HepG2 (cell line): ENCODE results near the gene STK39. TPM values are rescaled to one million over a fixed set of nuclear protein-coding genes. Genes with fewer than 3 reads are reported as not detected.

Experiments
- AFF4 ChIP-seq: sonication (generic); formaldehyde crosslinking; IDR thresholded peaks from 2 replicates; pipeline ENCODE4 v1.4.0; 2020; ENCODE audit warnings: missing genetic modification reagents
- ATM ChIP-seq: fragments of 450-650 bp; IDR thresholded peaks from 2 replicates; pipeline ENCODE4 v1.7.1; 2017; ENCODE audit warnings: mild to moderate bottlenecking, borderline replicate concordance
- DMAP1 ChIP-seq: IDR thresholded peaks from 2 replicates; pipeline ENCODE4 v1.6.1; 2016
- HDAC1 ChIP-seq: sonication (generic); formaldehyde crosslinking; IDR thresholded peaks from 2 replicates; pipeline ENCODE4 v1.5.1; 2020; ENCODE audit warnings: mild to moderate bottlenecking, missing genetic modification reagents
- KAT8 ChIP-seq: IDR thresholded peaks from 2 replicates; pipeline ENCODE4 v1.6.1; 2016; ENCODE audit warnings: missing genetic modification reagents, missing compliant biosample characterization
- MATR3 ChIP-seq: sonication (generic); formaldehyde crosslinking; IDR thresholded peaks from 2 replicates; pipeline ENCODE4 v1.4.0; 2020; ENCODE audit warnings: missing genetic modification reagents
- RERE ChIP-seq: IDR thresholded peaks from 2 replicates; pipeline ENCODE4 v1.6.1; 2016; ENCODE audit warnings: low read depth, missing genetic modification reagents, missing compliant biosample characterization
- ZNF574 ChIP-seq: sonication (generic); formaldehyde crosslinking; IDR thresholded peaks from 2 replicates; pipeline ENCODE4 v1.4.0; 2020; ENCODE audit warnings: missing genetic modification reagents
- ZNF644 ChIP-seq: IDR thresholded peaks from 2 replicates; pipeline ENCODE4 v1.6.1; 2016; ENCODE audit warnings: low read depth
- ZNF749 ChIP-seq: sonication (generic); formaldehyde crosslinking; IDR thresholded peaks from 2 replicates; pipeline ENCODE4 v1.8.0; 2022; ENCODE audit warnings: mild to moderate bottlenecking, missing genetic modification reagents, moderate library complexity, borderline replicate concordance
- polyA plus RNA-seq, 8 experiments: library from polyadenylated mRNA; depleted of rRNA in 3 of 8; stranded (reverse) in 7 of 8; unstranded in 1 of 8; fragments of >200 nt; fragmentation: Illumina TruSeq in 4 of 8; extraction: Trizol in 4 of 8; gene quantifications; 2 replicates each; pipeline versions ENCODE4 v1.2.1 to v1.2.3, GENCODE V29; 2011 to 2016; ENCODE audit warnings: low read depth in 4 of 8, missing spikeins in 1 of 8, mixed read lengths in 1 of 8; ENCODE audit not compliant: insufficient read depth in 1 of 8
- total RNA-seq, 5 experiments: library from RNA; depleted of rRNA; stranded (reverse); fragments of >200 nt; fragmentation: Illumina TruSeq; extraction: Trizol; gene quantifications; 2 replicates each; pipeline ENCODE4 v1.2.3, GENCODE V29; 2016; ENCODE audit warnings: low read depth in 1 of 5
- TF ChIP-seq, protein P1 (sequence below): sonication (generic); formaldehyde crosslinking; IDR thresholded peaks from 2 replicates; pipeline ENCODE4 v1.5.0; 2020; ENCODE audit warnings: missing genetic modification reagents
- TF ChIP-seq, protein P2 (sequence below): sonication (generic); formaldehyde crosslinking; IDR thresholded peaks from 2 replicates; pipeline ENCODE4 v1.4.0; 2020; ENCODE audit warnings: missing genetic modification reagents

Gene STK39
- total and polyA plus RNA-seq, 2 of the 13 experiments (the other 11 are each of a cell fraction or from before 2014, with no cell fraction given), result 27.3 to 38.4 TPM

DNA sequence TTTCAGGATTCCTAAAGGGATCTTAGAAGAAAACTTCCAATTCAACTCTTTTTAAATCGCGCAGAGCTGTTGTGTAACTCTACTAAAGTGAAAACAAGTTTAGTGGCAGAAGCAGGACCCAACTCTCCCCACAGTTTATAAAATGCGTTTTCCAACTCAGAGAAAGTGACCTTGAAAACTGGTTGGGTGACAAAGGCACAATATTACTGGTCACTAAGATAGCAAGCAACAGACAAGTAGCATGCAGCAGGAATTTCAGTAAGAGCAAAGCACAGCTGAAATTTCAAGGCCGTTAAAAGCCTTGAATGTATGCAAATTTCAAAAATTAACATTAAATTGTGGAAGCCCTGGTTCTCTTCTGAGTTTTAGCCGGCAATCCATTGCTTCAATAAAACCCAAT lies 66.9 kb downstream of the STK39 start (continued):
- 0 out of 2 replicates have a peak, but pooled peaks have one; percentile 27 for TF ChIP-seq AFF4 (CRISPR knock-in tag)
- 0 out of 2 replicates have a peak, but pooled peaks have one; percentile 9 for TF ChIP-seq ZNF749
- TF ChIP-seq HDAC1 (CRISPR knock-in tag), result peak; percentile 55; the same call in 1 of the 2 replicates
- TF ChIP-seq KAT8 (CRISPR knock-in tag), result 0 out of 2 replicates have a peak, but pooled peaks have one; percentile 57
- peak; percentile 12; the same call in 1 of the 2 replicates for TF ChIP-seq ATM
- TF ChIP-seq, protein P1, sequence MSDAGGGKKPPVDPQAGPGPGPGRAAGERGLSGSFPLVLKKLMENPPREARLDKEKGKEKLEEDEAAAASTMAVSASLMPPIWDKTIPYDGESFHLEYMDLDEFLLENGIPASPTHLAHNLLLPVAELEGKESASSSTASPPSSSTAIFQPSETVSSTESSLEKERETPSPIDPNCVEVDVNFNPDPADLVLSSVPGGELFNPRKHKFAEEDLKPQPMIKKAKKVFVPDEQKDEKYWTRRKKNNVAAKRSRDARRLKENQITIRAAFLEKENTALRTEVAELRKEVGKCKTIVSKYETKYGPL (CRISPR knock-in tag), result peak; percentile 82; the same call in 1 of the 2 replicates
- TF ChIP-seq, protein P2, sequence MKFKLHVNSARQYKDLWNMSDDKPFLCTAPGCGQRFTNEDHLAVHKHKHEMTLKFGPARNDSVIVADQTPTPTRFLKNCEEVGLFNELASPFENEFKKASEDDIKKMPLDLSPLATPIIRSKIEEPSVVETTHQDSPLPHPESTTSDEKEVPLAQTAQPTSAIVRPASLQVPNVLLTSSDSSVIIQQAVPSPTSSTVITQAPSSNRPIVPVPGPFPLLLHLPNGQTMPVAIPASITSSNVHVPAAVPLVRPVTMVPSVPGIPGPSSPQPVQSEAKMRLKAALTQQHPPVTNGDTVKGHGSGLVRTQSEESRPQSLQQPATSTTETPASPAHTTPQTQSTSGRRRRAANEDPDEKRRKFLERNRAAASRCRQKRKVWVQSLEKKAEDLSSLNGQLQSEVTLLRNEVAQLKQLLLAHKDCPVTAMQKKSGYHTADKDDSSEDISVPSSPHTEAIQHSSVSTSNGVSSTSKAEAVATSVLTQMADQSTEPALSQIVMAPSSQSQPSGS (CRISPR knock-in tag), result peak; percentile 34; the same call in 1 of the 2 replicates
- TF ChIP-seq MATR3 (CRISPR knock-in tag), result no peak
- TF ChIP-seq RERE (CRISPR knock-in tag), result 0 out of 2 replicates have a peak, but pooled peaks have one; percentile 11
- TF ChIP-seq ZNF644 (CRISPR knock-in tag), result no peak
- peak; percentile 58; the same call in 1 of the 2 replicates for TF ChIP-seq DMAP1 (CRISPR knock-in tag)
- no peak for TF ChIP-seq ZNF574 (CRISPR knock-in tag)
